Tibial artery (tissue), 4 donors: ENCODE measurements around the gene SYNPO.

ENCODE experiments used
- DNase-seq, 2 donors: peaks; one replicate each; pipeline ENCODE4 v3.0.0-alpha.2; 2019
- H3K27ac ChIP-seq, 2 donors: fragments of 200-600 bp; sonication (generic) in 1 of 2; 1 replicate in 1 of 2; 2 replicates in 1 of 2; pipeline ENCODE4 v1.5.1; 2018 to 2019; ENCODE audit warnings: mild to moderate bottlenecking in 1 of 2
- H3K27me3 ChIP-seq, 2 donors: fragments of 200-600 bp; sonication (generic) in 1 of 2; one replicate each; pipeline versions ENCODE4 v1.5.1 to v1.6.0; 2016 to 2019
- H3K36me3 ChIP-seq, 3 donors: fragments of 200-600 bp; sonication (generic) in 2 of 3; one replicate each; pipeline ENCODE4 v1.5.1; 2016 to 2019; ENCODE audit warnings: mild to moderate bottlenecking in 2 of 3
- H3K4me1 ChIP-seq, 4 donors: fragments of 200-600 bp; sonication (generic) in 2 of 4; 1 replicate in 3 of 4; 2 replicates in 1 of 4; pipeline ENCODE4 v1.5.1; 2016 to 2019
- H3K4me3 ChIP-seq, 2 donors: fragments of 200-600 bp; sonication (generic) in 1 of 2; 1 replicate in 1 of 2; 2 replicates in 1 of 2; pipeline ENCODE4 v1.5.1; 2018 to 2019; ENCODE audit warnings: mild to moderate bottlenecking in 2 of 2
- H3K9me3 ChIP-seq, 3 donors: fragments of 200-600 bp; sonication (generic) in 1 of 3; one replicate each; pipeline ENCODE4 v1.5.1; 2016 to 2019
- intact Hi-C: fragments of 100-400 bp; cut with DNase I; formaldehyde crosslinking; loops from one replicate; pipeline ENCODE4 v1.15.0; 2023; ENCODE audit warnings: low total_unique reads
- TF ChIP-seq, protein P1 (sequence below), 2 experiments: fragments of 200-600 bp in 1 of 2; fragments of 450-650 bp in 1 of 2; IDR thresholded peaks; one replicate each; pipeline ENCODE4 v1.5.1; 2017 to 2019; ENCODE audit warnings: antibody characterized with exemption in 2 of 2, mild to moderate bottlenecking in 1 of 2, moderate library complexity in 1 of 2

Gene SYNPO

GRCh38 chr5:150671509-150672236, 31.2 kb downstream of the SYNPO start:
- Histone ChIP-seq H3K27me3 (peaks cover 0 to 4% of the 10 kb centered on the region in 2 donors), H3K4me3 (peak overlapping the region; percentile 49 to 57), H3K27ac (peak overlapping the region; percentile 74 to 79), H3K9me3 (no peaks in the 10 kb centered on the region), H3K4me1 (peaks cover 0 to 46% (median 41%) of the 10 kb centered on the region in 4 donors), H3K36me3 (no peaks in the 10 kb centered on the region)
- intact Hi-C loops = no loop called here
- TF ChIP-seq, protein P1, sequence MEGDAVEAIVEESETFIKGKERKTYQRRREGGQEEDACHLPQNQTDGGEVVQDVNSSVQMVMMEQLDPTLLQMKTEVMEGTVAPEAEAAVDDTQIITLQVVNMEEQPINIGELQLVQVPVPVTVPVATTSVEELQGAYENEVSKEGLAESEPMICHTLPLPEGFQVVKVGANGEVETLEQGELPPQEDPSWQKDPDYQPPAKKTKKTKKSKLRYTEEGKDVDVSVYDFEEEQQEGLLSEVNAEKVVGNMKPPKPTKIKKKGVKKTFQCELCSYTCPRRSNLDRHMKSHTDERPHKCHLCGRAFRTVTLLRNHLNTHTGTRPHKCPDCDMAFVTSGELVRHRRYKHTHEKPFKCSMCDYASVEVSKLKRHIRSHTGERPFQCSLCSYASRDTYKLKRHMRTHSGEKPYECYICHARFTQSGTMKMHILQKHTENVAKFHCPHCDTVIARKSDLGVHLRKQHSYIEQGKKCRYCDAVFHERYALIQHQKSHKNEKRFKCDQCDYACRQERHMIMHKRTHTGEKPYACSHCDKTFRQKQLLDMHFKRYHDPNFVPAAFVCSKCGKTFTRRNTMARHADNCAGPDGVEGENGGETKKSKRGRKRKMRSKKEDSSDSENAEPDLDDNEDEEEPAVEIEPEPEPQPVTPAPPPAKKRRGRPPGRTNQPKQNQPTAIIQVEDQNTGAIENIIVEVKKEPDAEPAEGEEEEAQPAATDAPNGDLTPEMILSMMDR (IDR thresholded peaks at IDR 0.05) = no peak
- peak in 1 of 2 donors; percentile 66 for DNase-seq

GRCh38 chr5:150672237-150672883, 31.9 kb downstream of the SYNPO start:
- Histone ChIP-seq H3K4me3 (peak overlapping the region; percentile 49 to 57), H3K27ac (peak overlapping the region; percentile 74 to 79), H3K27me3 (peaks cover 0 to 4% of the 10 kb centered on the region in 2 donors), H3K4me1 (peaks cover 0 to 46% (median 41%) of the 10 kb centered on the region in 4 donors), H3K9me3 (no peaks in the 10 kb centered on the region), H3K36me3 (no peaks in the 10 kb centered on the region)
- intact Hi-C loops = no loop called here
- DNase-seq = peak; percentile 66 to 78
- TF ChIP-seq, protein P1 (IDR thresholded peaks at IDR 0.05) = no peak

- Histone ChIP-seq H3K27ac (peak overlapping the region; percentile 74 to 79), H3K4me1 (peaks cover 0 to 46% (median 41%) of the 10 kb centered on the region in 4 donors), H3K9me3 (no peaks in the 10 kb centered on the region), H3K4me3 (peak overlapping the region; percentile 49 to 57), H3K27me3 (peaks cover 0 to 4% of the 10 kb centered on the region in 2 donors), H3K36me3 (no peaks in the 10 kb centered on the region)
- DNase-seq = no peak
- TF ChIP-seq, protein P1 (IDR thresholded peaks at IDR 0.05) = no peak
- intact Hi-C loops = no loop called here
These were observed 32.4 kb downstream of the SYNPO start for GRCh38 chr5:150672884-150673275.

DNA sequence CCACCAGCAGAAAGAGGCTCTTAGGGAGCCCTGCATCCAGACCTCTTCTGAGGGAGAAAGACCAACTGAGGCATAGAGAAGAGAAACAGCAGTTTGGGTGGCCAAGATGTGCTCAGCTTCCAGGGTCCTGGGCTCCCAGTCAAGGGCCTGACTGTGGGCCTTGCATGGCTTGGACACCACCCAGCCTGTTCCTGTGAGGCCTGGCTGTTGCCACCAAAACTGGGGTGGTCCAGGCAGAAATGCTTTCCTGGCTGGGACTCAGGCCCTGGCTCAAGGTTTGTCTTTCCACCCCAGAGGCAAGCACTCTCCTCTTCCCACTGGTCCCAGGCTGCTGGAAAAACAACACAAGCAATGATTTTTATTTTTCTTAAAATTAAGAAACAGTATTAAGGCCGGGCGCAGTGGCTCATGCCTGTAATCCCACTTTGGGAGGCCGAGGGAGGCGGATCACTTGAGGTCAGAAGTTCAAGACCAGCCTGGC, 33.9 kb downstream of the SYNPO start:
- peak; percentile 82 to 87 for DNase-seq
- Histone ChIP-seq H3K27me3 (peaks cover 0 to 4% of the 10 kb centered on the region in 2 donors), H3K27ac (peak overlapping the region; percentile 74 to 79), H3K9me3 (no peaks in the 10 kb centered on the region), H3K4me1 (peaks cover 0 to 46% (median 41%) of the 10 kb centered on the region in 4 donors), H3K4me3 (no peak overlapping the region), H3K36me3 (no peaks in the 10 kb centered on the region)
- intact Hi-C loops = no loop called here
- TF ChIP-seq, protein P1 (IDR thresholded peaks at IDR 0.05) = no peak

DNA sequence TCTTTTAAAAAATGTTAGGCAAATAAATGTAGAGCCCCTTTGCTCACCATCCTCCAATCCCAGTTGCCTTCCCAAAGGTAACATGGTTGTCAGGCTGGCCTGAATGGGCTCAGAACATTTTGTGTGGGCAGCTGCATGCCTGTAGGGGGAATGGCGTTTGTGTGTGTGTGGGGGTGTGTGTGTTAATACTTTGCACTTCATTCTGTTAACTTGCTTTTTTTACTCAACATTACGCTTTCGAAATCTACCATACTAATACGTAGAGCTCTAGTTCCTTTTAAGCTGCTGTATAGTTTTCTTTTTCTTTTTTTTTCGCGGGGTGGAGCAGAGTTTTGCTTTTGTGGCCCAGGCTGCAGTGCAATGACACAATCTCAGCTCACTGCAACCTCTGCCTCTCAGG, 34.6 kb downstream of the SYNPO start:
- Histone ChIP-seq H3K4me3 (no peak overlapping the region), H3K27ac (peak overlapping the region; percentile 74 to 79), H3K27me3 (peaks cover 0 to 4% of the 10 kb centered on the region in 2 donors), H3K4me1 (peaks cover 0 to 46% (median 41%) of the 10 kb centered on the region in 4 donors), H3K36me3 (no peaks in the 10 kb centered on the region), H3K9me3 (no peaks in the 10 kb centered on the region)
- intact Hi-C loops = no loop called here
- no peak for DNase-seq
- TF ChIP-seq, protein P1 (IDR thresholded peaks at IDR 0.05) = no peak
